GM15510 (cell line): Measurements from ENCODE around the gene ALX3.

Source experiments
- POLR2A ChIP-seq: IDR thresholded peaks from 3 replicates; pipeline ENCODE4 v1.6.1; 2011; ENCODE audit warnings: borderline replicate concordance; ENCODE audit not compliant: insufficient read length; ENCODE audit errors: extremely low read depth

The ALX3 gene

GRCh38 chr1:110017792-110018191 lies 52.7 kb downstream of the ALX3 start:
- no peak for TF ChIP-seq POLR2A

- no peak for TF ChIP-seq POLR2A
Measured at GRCh38 chr1:110012100-110012780, 58.2 kb downstream of the ALX3 start.

- no peak for TF ChIP-seq POLR2A
Measured at GRCh38 chr1:110011527-110012041, 58.9 kb downstream of the ALX3 start.
